ENCODE results near the gene DDIT4. TPM values are rescaled to one million over a fixed set of nuclear protein-coding genes. Genes with fewer than 3 reads are reported as not detected.
A peak's percentile ranks its signal among the peaks of the same experiment; 100 is the strongest.

Gene DDIT4
- total RNA-seq, 1 donor from 2014 or later: 290 TPM

DNA sequence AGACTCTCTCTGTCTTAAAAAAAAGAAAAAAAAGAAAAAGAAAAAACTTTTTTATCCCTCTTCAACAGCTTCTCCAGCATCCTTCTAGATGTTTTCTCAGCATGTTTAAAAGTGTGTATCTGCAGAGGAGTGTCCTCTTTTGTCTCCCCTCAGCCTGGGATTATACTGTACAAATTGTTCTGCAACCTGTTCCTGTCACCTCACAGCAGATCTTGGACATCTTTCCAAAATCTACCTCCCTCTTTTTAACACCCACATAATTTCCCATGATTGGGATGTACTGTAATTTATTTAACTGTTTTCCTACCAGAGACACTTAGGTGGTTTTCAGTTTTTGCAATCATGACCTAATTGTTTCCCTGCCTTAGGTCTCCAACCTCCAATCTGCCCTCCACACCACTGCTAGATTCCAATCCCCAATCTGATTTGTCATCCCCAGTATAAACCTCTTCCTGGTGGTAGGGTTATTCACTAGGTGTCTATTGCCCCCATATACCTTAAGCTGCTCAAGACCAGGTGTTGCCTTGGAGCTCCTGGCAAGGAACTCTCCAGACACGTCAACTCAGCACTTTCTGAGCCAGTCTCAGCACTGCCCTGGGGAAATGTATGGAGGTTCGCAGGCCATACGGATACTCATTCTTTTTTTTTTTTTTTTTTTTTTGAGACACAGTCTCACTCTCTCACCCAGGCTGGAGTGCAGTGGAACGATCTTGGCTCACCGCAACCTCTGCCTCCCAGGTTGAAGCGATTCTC is 17.6 kb upstream of the DDIT4 start:
- TF ChIP-seq, protein P1, sequence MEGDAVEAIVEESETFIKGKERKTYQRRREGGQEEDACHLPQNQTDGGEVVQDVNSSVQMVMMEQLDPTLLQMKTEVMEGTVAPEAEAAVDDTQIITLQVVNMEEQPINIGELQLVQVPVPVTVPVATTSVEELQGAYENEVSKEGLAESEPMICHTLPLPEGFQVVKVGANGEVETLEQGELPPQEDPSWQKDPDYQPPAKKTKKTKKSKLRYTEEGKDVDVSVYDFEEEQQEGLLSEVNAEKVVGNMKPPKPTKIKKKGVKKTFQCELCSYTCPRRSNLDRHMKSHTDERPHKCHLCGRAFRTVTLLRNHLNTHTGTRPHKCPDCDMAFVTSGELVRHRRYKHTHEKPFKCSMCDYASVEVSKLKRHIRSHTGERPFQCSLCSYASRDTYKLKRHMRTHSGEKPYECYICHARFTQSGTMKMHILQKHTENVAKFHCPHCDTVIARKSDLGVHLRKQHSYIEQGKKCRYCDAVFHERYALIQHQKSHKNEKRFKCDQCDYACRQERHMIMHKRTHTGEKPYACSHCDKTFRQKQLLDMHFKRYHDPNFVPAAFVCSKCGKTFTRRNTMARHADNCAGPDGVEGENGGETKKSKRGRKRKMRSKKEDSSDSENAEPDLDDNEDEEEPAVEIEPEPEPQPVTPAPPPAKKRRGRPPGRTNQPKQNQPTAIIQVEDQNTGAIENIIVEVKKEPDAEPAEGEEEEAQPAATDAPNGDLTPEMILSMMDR (IDR thresholded peaks at IDR 0.05): no peak
- no peaks in the 10 kb centered on the region for H3K9me3 Mint-ChIP-seq (ENCODE audit: unreplicated experiment)
- no peaks in the 10 kb centered on the region for H3K27me3 Mint-ChIP-seq (ENCODE audit: unreplicated experiment)
- H3K27ac Mint-ChIP-seq (ENCODE audit: unreplicated experiment): peak overlapping the region; percentile 97
- H3K4me3 Mint-ChIP-seq (ENCODE audit: unreplicated experiment): peak overlapping the region; percentile 2
- no peaks in the 10 kb centered on the region for H3K36me3 Mint-ChIP-seq (ENCODE audit: unreplicated experiment)
- no peak for DNase-seq (ENCODE audit: extremely low spot score, unreplicated experiment)
- H3K4me1 Mint-ChIP-seq (ENCODE audit: unreplicated experiment): peaks cover 80% of the 10 kb centered on the region

DNA sequence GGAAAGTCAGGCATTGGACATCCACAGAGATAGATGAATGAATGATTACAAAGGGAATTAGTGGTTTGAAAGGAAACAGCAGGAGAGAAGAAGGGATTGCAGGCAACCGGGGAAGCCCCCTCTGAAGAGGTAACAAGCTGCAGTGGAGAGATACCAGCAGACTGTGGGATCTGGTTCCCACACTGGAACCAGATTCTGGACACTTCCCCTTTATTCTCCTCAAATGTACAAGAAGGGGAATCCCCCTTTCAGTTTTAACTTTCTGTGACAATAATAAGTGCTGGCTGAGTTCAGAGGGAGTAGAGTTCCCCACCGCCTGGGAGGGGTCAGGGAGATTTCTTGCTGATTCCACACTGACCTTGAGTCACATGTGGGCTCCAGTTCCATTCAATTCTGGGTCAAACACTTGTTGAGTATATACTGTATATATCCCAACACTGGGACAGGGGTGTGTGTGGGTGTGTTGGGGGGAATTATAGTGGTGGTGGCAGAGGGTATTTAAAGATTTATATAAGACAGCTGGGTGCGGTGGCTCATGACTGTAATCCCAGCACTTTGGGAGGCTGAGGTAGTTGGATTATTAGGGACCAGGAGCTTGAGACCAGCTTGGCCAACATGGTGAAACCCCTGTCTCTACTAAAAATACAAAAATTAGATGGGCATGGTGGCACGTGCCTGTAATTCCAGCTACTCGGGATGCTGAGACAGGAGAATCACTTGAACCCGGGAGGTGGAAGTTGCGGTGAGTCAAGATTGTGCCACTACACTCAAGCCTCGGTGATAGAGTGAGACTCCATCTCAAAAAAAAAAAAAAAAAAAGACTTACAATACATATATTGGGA is 16.5 kb upstream of the DDIT4 start:
- DNase-seq (ENCODE audit: extremely low spot score, unreplicated experiment): no peak
- Mint-ChIP-seq H3K9me3 (ENCODE audit: unreplicated experiment) (no peaks in the 10 kb centered on the region), H3K4me1 (ENCODE audit: unreplicated experiment) (peaks cover 85% of the 10 kb centered on the region), H3K36me3 (ENCODE audit: unreplicated experiment) (no peaks in the 10 kb centered on the region), H3K27me3 (ENCODE audit: unreplicated experiment) (no peaks in the 10 kb centered on the region), H3K4me3 (ENCODE audit: unreplicated experiment) (no peak overlapping the region), H3K27ac (ENCODE audit: unreplicated experiment) (peak overlapping the region; percentile 97)
- TF ChIP-seq, protein P1 (IDR thresholded peaks at IDR 0.05): no peak

DNA sequence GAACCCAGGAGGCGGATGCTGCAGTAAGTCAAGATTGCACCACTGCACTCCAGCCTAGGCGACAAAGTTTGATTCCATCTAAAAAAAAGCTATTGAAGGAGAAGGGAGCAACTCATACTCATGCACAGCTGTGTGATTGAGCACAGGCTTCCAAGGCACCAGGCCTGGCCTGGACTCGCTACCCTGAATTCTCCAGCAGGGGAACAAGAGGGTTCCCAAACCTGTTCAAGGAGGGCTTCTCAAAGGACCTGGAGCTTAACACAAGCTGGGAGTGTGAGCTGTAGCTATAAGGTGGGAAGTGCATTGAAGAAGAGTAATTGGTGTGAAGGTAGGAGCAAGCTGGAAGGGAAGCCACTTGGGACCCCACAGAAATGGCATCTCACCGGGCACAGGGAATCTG is 15.1 kb upstream of the DDIT4 start:
- no peak for DNase-seq (ENCODE audit: extremely low spot score, unreplicated experiment)
- TF ChIP-seq, protein P1 (IDR thresholded peaks at IDR 0.05): no peak
- Mint-ChIP-seq H3K27me3 (ENCODE audit: unreplicated experiment) (no peaks in the 10 kb centered on the region), H3K27ac (ENCODE audit: unreplicated experiment) (peak overlapping the region; percentile 98), H3K36me3 (ENCODE audit: unreplicated experiment) (no peaks in the 10 kb centered on the region), H3K9me3 (ENCODE audit: unreplicated experiment) (no peaks in the 10 kb centered on the region), H3K4me3 (ENCODE audit: unreplicated experiment) (no peak overlapping the region), H3K4me1 (ENCODE audit: unreplicated experiment) (peaks cover 75% of the 10 kb centered on the region)

DNA sequence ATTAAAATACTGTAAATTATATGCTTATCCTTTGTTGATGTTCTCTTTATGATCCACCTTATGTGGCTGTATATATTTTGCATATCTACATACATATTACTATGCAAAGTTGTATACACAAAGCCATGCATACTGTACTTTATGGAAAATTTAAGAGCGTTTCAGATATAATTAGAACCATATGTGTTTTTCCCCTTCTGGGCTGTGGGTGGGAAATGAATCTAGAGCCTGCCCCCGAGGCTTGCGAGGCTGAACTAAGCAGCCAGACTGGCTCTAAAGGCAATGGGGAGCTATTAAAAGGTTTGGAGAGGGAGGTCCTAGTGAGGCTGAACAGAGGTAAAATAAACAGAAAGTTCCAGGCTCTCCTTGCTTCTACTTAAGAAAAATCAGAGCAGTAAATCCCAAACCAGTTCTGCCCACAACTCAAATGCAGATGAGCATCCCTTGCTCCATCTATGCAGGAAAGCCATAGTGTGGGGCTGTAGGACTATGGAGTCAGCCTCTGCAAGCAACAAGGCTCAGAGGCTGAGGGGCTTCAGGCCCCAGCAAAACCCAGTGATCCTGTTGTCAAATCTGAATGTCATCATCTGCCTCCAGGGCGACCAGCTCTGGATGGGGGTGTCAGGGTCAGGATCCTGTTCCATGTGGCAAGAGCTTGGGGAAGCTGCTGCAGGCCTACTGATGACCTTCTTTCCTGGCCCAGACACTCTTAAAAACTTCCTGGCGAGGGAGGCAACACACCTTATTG is 14.1 kb upstream of the DDIT4 start:
- peak overlapping the region; percentile 6 for H3K4me3 Mint-ChIP-seq (ENCODE audit: unreplicated experiment)
- no peaks in the 10 kb centered on the region for H3K27me3 Mint-ChIP-seq (ENCODE audit: unreplicated experiment)
- peak; percentile 85 for DNase-seq (ENCODE audit: extremely low spot score, unreplicated experiment)

More for the DNA sequence above, 14.1 kb upstream of the DDIT4 start:
- peak overlapping the region; percentile 98 for H3K27ac Mint-ChIP-seq (ENCODE audit: unreplicated experiment)
- H3K4me1 Mint-ChIP-seq (ENCODE audit: unreplicated experiment): peaks cover 73% of the 10 kb centered on the region
- no peaks in the 10 kb centered on the region for H3K9me3 Mint-ChIP-seq (ENCODE audit: unreplicated experiment)
- H3K36me3 Mint-ChIP-seq (ENCODE audit: unreplicated experiment): no peaks in the 10 kb centered on the region
- TF ChIP-seq, protein P1 (IDR thresholded peaks at IDR 0.05): no peak

Data from osteocyte (in vitro differentiated cells).